Lung (tissue), 12 donors: Measurements from ENCODE around the gene PRPH2. TPM values are rescaled to one million over a fixed set of nuclear protein-coding genes. Genes with fewer than 3 reads are reported as not detected.

Source experiments
- ATAC-seq: fragments of 200-7000 bp; cut with Tn5 transposase; one replicate; pipeline ENCODE4 v1.9.1; 2020; ENCODE audit warnings: moderate number of reproducible peaks; ENCODE audit not compliant: insufficient read depth, low FRiP score
- DNase-seq, 3 donors: peaks; one replicate each; pipeline ENCODE4 v3.0.0-alpha.2; 2013 to 2017
- H3K27ac ChIP-seq, 2 donors: one replicate each; pipeline ENCODE4 v1.5.1; 2013; ENCODE audit warnings: mild to moderate bottlenecking in 2 of 2, moderate library complexity in 2 of 2, control low read depth in 1 of 2, inconsistent platforms in 1 of 2, low read depth in 1 of 2, low read length in 1 of 2
- H3K27me3 ChIP-seq, 3 donors: one replicate each; pipeline ENCODE4 v1.5.1; 2013; ENCODE audit warnings: low read length in 2 of 3; ENCODE audit not compliant: control insufficient read depth in 3 of 3, insufficient read depth in 3 of 3
- H3K36me3 ChIP-seq, 4 donors: one replicate each; pipeline ENCODE4 v1.5.1; 2013; ENCODE audit warnings: low read length in 4 of 4, mild to moderate bottlenecking in 1 of 4, moderate library complexity in 1 of 4; ENCODE audit not compliant: control insufficient read depth in 4 of 4, insufficient read depth in 4 of 4
- H3K4me1 ChIP-seq, 5 donors: one replicate each; pipeline ENCODE4 v1.5.1; 2013; ENCODE audit warnings: low read length in 5 of 5, mild to moderate bottlenecking in 2 of 5, moderate library complexity in 1 of 5; ENCODE audit not compliant: control insufficient read depth in 5 of 5, insufficient read depth in 5 of 5
- H3K4me3 ChIP-seq: one replicate; pipeline ENCODE4 v1.5.1; 2013; ENCODE audit warnings: mild to moderate bottlenecking, control low read depth, moderate library complexity
- H3K9ac ChIP-seq, 2 donors: one replicate each; pipeline ENCODE4 v1.5.1; 2013; ENCODE audit warnings: low read length in 2 of 2, control low read depth in 1 of 2; ENCODE audit not compliant: insufficient read depth in 1 of 2
- H3K9me3 ChIP-seq, 4 donors: one replicate each; pipeline ENCODE4 v1.5.1; 2013; ENCODE audit warnings: low read length in 3 of 4, mild to moderate bottlenecking in 1 of 4, moderate library complexity in 1 of 4; ENCODE audit not compliant: control insufficient read depth in 4 of 4, insufficient read depth in 3 of 4
- WGBS, 2 donors: extraction: QIAGEN DNeasy Blood & Tissue Kit; methylation state at CpG; one replicate each; pipeline ENCODE4 v1.1.7; 2013; 5-methylcytosine and 5-hydroxymethylcytosine counted together
- polyA plus RNA-seq, 2 donors: library from polyadenylated mRNA; stranded (reverse); fragments of 200-250 nt; gene quantifications; one replicate each; pipeline ENCODE4 v1.2.1, GENCODE V29; 2013
- total RNA-seq, 2 donors: library from RNA; depleted of rRNA in 1 of 2; stranded (reverse); fragments of >200 nt in 1 of 2; gene quantifications; one replicate each; pipeline ENCODE4 v1.2.1, GENCODE V29; 2014 to 2021
- TF ChIP-seq, protein P1 (sequence below): IDR thresholded peaks from 2 replicates; pipeline ENCODE4 v1.5.1; 2012; ENCODE audit warnings: mild to moderate bottlenecking; ENCODE audit errors: control extremely low read depth, extremely low read depth
- donor health status: control.
- donor health status: control.
- donor health status: Bipolar disorder and iron deficiency.
- donor health status: healthy.
- donor health status: DM: yes; HTN: yes; CAD: no.

Gene PRPH2
- total and polyA plus RNA-seq, 4 donors: 0.31 to 2.6 (median 1.1) TPM

DNA sequence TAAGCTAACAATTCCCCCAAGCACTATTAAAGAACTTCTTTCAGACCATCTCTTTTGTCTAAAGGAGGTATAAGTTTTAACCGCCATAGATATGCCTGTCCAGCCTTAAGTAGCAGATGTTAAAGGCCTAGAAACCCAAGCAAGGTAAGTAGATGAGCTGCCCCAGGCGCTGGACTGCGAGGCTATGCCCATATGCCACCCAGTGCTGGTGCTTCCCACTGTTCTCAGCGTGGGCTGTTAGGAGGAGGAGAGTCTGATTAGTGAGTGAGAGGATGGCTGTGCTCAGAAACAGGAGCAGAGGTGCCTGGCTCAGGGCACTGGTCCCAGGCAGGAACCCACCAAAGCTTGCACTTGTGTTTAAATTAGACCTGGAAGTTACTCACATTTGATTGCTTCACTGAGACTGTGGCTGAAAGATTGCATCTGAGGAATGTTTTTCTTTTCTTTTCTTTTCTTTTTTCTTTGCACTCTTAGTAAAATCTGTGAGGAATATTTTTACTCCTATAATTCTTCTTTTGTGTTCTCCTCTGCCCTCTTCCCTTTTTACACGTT, 32.2 kb downstream of the PRPH2 start:
- H3K27ac ChIP-seq: no peak overlapping the region
- WGBS, 2 donors: 89 to 95% methylated on average over 5 of the region's 5 CpGs

DNA sequence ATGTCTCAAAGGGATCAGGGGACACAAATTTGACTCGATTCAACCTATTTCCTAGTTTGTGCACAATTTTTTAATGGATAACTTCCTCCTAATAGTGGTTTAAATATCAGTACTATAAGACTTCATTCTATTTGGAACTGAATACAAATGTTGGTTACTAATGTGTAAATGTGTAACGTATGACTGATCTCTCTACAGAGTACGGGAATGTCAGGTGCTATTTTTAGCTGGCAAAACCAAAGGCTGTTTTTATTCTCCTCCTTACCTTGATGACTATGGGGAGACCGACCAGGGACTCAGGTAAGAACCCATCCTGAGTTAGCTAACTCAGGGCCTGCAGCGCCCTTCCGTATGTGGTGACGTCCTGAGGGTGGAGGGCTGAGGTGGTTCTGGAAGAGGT, 33.0 kb downstream of the PRPH2 start:
- Histone ChIP-seq H3K4me3 (no peak overlapping the region), H3K36me3 (peaks cover 23 to 47% (median 35%) of the 10 kb centered on the region in 4 donors), H3K9ac (no peak overlapping the region), H3K4me1 (no peaks in the 10 kb centered on the region), H3K27me3 (no peaks in the 10 kb centered on the region), H3K27ac (no peak overlapping the region), H3K9me3 (no peaks in the 10 kb centered on the region)
- ATAC-seq (no peak), DNase-seq (no peak)
- 96 to 98% methylated on average over 7 of the region's 7 CpGs for WGBS, 2 donors
- TF ChIP-seq, protein P1, sequence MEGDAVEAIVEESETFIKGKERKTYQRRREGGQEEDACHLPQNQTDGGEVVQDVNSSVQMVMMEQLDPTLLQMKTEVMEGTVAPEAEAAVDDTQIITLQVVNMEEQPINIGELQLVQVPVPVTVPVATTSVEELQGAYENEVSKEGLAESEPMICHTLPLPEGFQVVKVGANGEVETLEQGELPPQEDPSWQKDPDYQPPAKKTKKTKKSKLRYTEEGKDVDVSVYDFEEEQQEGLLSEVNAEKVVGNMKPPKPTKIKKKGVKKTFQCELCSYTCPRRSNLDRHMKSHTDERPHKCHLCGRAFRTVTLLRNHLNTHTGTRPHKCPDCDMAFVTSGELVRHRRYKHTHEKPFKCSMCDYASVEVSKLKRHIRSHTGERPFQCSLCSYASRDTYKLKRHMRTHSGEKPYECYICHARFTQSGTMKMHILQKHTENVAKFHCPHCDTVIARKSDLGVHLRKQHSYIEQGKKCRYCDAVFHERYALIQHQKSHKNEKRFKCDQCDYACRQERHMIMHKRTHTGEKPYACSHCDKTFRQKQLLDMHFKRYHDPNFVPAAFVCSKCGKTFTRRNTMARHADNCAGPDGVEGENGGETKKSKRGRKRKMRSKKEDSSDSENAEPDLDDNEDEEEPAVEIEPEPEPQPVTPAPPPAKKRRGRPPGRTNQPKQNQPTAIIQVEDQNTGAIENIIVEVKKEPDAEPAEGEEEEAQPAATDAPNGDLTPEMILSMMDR: no peak

More for the DNA sequence above, 32.2 kb downstream of the PRPH2 start:
- peaks cover 23 to 43% (median 36%) of the 10 kb centered on the region in 4 donors for H3K36me3 ChIP-seq
- H3K4me1 ChIP-seq: no peaks in the 10 kb centered on the region
- ATAC-seq (no peak), DNase-seq (no peak)
- no peak overlapping the region for H3K4me3 ChIP-seq
- no peaks in the 10 kb centered on the region for H3K27me3 ChIP-seq
- H3K9me3 ChIP-seq: no peaks in the 10 kb centered on the region
- H3K9ac ChIP-seq: no peak overlapping the region
- TF ChIP-seq, protein P1: no peak

DNA sequence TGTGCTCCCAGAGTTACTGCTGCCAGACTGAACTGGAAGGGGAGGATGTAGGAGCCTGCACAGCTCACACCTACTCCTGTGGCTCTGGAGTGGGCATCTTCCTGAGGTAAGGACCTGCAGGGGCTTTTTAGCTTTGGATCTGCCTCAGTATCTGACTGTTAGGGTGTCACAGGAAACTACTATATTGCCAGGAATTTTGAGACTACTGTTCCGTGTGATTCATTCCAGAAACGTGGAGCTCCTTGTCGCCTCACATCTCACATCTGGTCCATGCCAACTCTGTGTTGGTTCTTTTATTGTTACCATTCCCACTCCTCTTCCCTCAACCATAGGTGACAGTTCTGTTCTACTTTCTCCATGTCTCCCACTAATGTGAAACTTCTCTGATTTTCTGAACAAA, 34.1 kb downstream of the PRPH2 start:
- Histone ChIP-seq H3K27ac (no peak overlapping the region), H3K4me3 (no peak overlapping the region), H3K27me3 (no peaks in the 10 kb centered on the region), H3K36me3 (peaks cover 29 to 50% (median 35%) of the 10 kb centered on the region in 4 donors), H3K9ac (no peak overlapping the region), H3K9me3 (no peaks in the 10 kb centered on the region), H3K4me1 (no peaks in the 10 kb centered on the region)
- 85 to 89% methylated on average over 3 of the region's 3 CpGs for WGBS, 2 donors
- DNase-seq (no peak), ATAC-seq (no peak)
- TF ChIP-seq, protein P1: no peak

DNA sequence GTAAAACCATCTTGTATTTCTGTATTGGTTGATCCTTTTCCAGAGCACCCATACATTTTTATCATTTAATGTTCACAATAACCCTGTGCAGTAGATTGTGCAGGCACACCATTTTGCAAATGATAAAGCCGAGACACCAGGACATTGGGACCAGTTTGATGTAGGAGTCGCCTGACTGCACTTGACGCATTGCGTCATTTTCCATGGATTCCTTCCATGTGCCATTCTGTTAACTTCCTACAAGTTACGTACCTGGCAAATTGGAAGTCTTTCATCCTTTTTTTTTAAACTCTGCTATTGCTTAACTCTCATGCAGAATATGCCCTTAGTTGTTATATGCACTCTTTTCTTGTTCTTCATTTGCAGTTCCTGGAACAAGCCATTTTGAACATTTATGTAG, 43.0 kb downstream of the PRPH2 start:
- H3K36me3 ChIP-seq: peaks cover 19 to 55% (median 46%) of the 10 kb centered on the region in 4 donors
- no peak overlapping the region for H3K9ac ChIP-seq
- ATAC-seq (no peak), DNase-seq (no peak)
- H3K27ac ChIP-seq: no peak overlapping the region
- H3K9me3 ChIP-seq: no peaks in the 10 kb centered on the region
- TF ChIP-seq, protein P1: no peak
- H3K4me3 ChIP-seq: no peak overlapping the region
- no peaks in the 10 kb centered on the region for H3K4me1 ChIP-seq
- H3K27me3 ChIP-seq: no peaks in the 10 kb centered on the region
- 87 to 93% methylated on average over 5 of the region's 5 CpGs for WGBS, 2 donors
